ENCODE data around the gene EIF4G3.

GRCh38 chr1:21216835-21217811, 40.4 kb upstream of the EIF4G3 start:
- peak; percentile 70 to 86 for TF ChIP-seq CTCF (IDR thresholded peaks at IDR 0.05; ENCODE audit: extremely low read depth in 1 of 2, insufficient read depth in 1 of 2, low read depth in 1 of 2, low read length in 2 of 2)
- no peak for TF ChIP-seq GATA2 (IDR thresholded peaks at IDR 0.05; ENCODE audit: insufficient read depth, insufficient read length, low read depth, low read length)

Data from endothelial cell of umbilical vein (primary cell).